Liver (tissue), 3 donors: Measurements from ENCODE around the gene NBPF14.
"Not testable (repeated sequence)": the region's sequence is repeated elsewhere in the genome, so short reads cannot be mapped to it uniquely, and the experiment has no call there.

Source experiments
- EGR1 ChIP-seq, 2 donors: IDR thresholded peaks; 2 replicates each; pipeline ENCODE4 v1.6.1; 2016 to 2018; ENCODE audit warnings: antibody characterized with exemption in 2 of 2, low read depth in 2 of 2
- GABPA ChIP-seq, 2 donors: IDR thresholded peaks in 1 of 2; conservative IDR thresholded peaks in 1 of 2; 2 replicates each; pipeline ENCODE4 v1.6.1; 2016; ENCODE audit warnings: antibody characterized with exemption in 2 of 2, mild to moderate bottlenecking in 1 of 2, moderate library complexity in 1 of 2
- JUND ChIP-seq, 2 donors: IDR thresholded peaks; 2 replicates each; pipeline ENCODE4 v1.6.1; 2016; ENCODE audit warnings: antibody characterized with exemption in 2 of 2
- RAD21 ChIP-seq, 2 donors: IDR thresholded peaks; 2 replicates each; pipeline ENCODE4 v1.6.1; 2016; ENCODE audit warnings: antibody characterized with exemption in 2 of 2, mild to moderate bottlenecking in 2 of 2
- SP1 ChIP-seq: IDR thresholded peaks from 2 replicates; pipeline ENCODE4 v1.6.1; 2018; ENCODE audit warnings: antibody characterized with exemption, mild to moderate bottlenecking
- TAF1 ChIP-seq: conservative IDR thresholded peaks from 2 replicates; pipeline ENCODE4 v1.6.1; 2016; ENCODE audit warnings: antibody characterized with exemption, mild to moderate bottlenecking
- YY1 ChIP-seq: IDR thresholded peaks from 2 replicates; pipeline ENCODE4 v1.6.1; 2016; ENCODE audit warnings: antibody characterized with exemption, mild to moderate bottlenecking
- TF ChIP-seq, protein P1 (sequence below): fragments of 150-350 bp; IDR thresholded peaks from 2 replicates; pipeline ENCODE4 v1.5.1; 2017; ENCODE audit warnings: improper control_type of control experiment, low read depth, low read length; ENCODE audit not compliant: missing input control
- TF ChIP-seq, protein P2 (sequence below): IDR thresholded peaks from 2 replicates; pipeline ENCODE4 v1.6.1; 2016; ENCODE audit warnings: antibody characterized with exemption
- TF ChIP-seq, protein P3 (sequence below): IDR thresholded peaks from 2 replicates; pipeline ENCODE4 v1.6.1; 2016; ENCODE audit warnings: antibody characterized with exemption, mild to moderate bottlenecking
- TF ChIP-seq, protein P4 (sequence below): IDR thresholded peaks from 2 replicates; pipeline ENCODE4 v1.6.1; 2016; ENCODE audit warnings: antibody characterized with exemption
- TF ChIP-seq, protein P5 (sequence below): IDR thresholded peaks from 2 replicates; pipeline ENCODE4 v1.6.1; 2016; ENCODE audit warnings: antibody characterized with exemption
- donor health status: healthy.
- donor health status: healthy.

DNA sequence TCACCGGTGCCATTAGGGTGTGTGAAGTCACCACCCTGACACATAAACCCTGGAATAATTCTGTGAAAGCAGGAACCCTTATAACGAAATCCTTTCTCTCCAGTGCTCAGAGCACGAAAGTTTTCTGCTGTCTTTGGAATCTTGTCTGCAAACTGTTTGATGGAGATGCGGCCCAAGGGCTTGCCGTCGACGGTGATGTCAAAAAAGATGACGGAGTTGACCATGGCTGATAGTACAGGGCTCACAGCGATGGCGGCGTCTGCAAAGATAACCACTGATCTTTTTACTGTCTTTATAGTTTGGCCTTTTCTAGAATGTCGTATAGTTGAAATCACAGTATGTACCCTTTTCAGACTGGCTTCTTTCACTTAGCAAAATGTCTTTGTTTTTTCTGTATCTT, 112.8 kb downstream of the NBPF14 start, which contains the start of gene PPIAL4G:
- TF ChIP-seq, protein P1, sequence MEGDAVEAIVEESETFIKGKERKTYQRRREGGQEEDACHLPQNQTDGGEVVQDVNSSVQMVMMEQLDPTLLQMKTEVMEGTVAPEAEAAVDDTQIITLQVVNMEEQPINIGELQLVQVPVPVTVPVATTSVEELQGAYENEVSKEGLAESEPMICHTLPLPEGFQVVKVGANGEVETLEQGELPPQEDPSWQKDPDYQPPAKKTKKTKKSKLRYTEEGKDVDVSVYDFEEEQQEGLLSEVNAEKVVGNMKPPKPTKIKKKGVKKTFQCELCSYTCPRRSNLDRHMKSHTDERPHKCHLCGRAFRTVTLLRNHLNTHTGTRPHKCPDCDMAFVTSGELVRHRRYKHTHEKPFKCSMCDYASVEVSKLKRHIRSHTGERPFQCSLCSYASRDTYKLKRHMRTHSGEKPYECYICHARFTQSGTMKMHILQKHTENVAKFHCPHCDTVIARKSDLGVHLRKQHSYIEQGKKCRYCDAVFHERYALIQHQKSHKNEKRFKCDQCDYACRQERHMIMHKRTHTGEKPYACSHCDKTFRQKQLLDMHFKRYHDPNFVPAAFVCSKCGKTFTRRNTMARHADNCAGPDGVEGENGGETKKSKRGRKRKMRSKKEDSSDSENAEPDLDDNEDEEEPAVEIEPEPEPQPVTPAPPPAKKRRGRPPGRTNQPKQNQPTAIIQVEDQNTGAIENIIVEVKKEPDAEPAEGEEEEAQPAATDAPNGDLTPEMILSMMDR = not testable (repeated sequence)
- TF ChIP-seq EGR1 (IDR thresholded peaks at IDR 0.05; ENCODE audit: low read depth in 2 of 2); JUND (IDR thresholded peaks at IDR 0.05); YY1; RAD21 (IDR thresholded peaks at IDR 0.05); TAF1; SP1; GABPA (IDR thresholded peaks at IDR 0.05 in 1 of 2, conservative IDR thresholded peaks at IDR 0.05 in 1 of 2): not testable (repeated sequence)
- TF ChIP-seq, protein P2, sequence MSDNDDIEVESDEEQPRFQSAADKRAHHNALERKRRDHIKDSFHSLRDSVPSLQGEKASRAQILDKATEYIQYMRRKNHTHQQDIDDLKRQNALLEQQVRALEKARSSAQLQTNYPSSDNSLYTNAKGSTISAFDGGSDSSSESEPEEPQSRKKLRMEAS = not testable (repeated sequence)
- TF ChIP-seq, protein P3, sequence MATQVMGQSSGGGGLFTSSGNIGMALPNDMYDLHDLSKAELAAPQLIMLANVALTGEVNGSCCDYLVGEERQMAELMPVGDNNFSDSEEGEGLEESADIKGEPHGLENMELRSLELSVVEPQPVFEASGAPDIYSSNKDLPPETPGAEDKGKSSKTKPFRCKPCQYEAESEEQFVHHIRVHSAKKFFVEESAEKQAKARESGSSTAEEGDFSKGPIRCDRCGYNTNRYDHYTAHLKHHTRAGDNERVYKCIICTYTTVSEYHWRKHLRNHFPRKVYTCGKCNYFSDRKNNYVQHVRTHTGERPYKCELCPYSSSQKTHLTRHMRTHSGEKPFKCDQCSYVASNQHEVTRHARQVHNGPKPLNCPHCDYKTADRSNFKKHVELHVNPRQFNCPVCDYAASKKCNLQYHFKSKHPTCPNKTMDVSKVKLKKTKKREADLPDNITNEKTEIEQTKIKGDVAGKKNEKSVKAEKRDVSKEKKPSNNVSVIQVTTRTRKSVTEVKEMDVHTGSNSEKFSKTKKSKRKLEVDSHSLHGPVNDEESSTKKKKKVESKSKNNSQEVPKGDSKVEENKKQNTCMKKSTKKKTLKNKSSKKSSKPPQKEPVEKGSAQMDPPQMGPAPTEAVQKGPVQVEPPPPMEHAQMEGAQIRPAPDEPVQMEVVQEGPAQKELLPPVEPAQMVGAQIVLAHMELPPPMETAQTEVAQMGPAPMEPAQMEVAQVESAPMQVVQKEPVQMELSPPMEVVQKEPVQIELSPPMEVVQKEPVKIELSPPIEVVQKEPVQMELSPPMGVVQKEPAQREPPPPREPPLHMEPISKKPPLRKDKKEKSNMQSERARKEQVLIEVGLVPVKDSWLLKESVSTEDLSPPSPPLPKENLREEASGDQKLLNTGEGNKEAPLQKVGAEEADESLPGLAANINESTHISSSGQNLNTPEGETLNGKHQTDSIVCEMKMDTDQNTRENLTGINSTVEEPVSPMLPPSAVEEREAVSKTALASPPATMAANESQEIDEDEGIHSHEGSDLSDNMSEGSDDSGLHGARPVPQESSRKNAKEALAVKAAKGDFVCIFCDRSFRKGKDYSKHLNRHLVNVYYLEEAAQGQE = not testable (repeated sequence)
- TF ChIP-seq, protein P4, sequence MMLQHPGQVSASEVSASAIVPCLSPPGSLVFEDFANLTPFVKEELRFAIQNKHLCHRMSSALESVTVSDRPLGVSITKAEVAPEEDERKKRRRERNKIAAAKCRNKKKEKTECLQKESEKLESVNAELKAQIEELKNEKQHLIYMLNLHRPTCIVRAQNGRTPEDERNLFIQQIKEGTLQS = not testable (repeated sequence)
- TF ChIP-seq, protein P5, sequence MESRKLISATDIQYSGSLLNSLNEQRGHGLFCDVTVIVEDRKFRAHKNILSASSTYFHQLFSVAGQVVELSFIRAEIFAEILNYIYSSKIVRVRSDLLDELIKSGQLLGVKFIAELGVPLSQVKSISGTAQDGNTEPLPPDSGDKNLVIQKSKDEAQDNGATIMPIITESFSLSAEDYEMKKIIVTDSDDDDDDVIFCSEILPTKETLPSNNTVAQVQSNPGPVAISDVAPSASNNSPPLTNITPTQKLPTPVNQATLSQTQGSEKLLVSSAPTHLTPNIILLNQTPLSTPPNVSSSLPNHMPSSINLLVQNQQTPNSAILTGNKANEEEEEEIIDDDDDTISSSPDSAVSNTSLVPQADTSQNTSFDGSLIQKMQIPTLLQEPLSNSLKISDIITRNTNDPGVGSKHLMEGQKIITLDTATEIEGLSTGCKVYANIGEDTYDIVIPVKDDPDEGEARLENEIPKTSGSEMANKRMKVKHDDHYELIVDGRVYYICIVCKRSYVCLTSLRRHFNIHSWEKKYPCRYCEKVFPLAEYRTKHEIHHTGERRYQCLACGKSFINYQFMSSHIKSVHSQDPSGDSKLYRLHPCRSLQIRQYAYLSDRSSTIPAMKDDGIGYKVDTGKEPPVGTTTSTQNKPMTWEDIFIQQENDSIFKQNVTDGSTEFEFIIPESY = not testable (repeated sequence)
